Loucy (cell line): ENCODE measurements around the gene GNAZ.

Source experiments
- H2AFZ ChIP-seq: fragments of 200-600 bp; sonication (generic); 2 replicates; pipeline ENCODE4 v1.6.0; 2016; ENCODE audit warnings: antibody characterized with exemption, mild to moderate bottlenecking, low read length, moderate library complexity
- H3F3A ChIP-seq: fragments of 200-600 bp; 2 replicates; pipeline ENCODE4 v1.6.0; 2016; ENCODE audit warnings: antibody characterized with exemption, low read depth, mild to moderate bottlenecking
- H3K27me3 ChIP-seq: fragments of 200-600 bp; sonication (generic); 2 replicates; pipeline ENCODE4 v1.6.1; 2014; ENCODE audit warnings: low read length, mild to moderate bottlenecking; ENCODE audit not compliant: insufficient read depth, poor library complexity, severe bottlenecking
- H3K36me3 ChIP-seq: fragments of 200-600 bp; sonication (generic); 2 replicates; pipeline ENCODE4 v1.6.1; 2016; ENCODE audit warnings: low read length; ENCODE audit not compliant: insufficient read depth
- H3K4me1 ChIP-seq: fragments of 200-600 bp; sonication (generic); 2 replicates; pipeline ENCODE4 v1.5.1; 2014; ENCODE audit warnings: low read length, mild to moderate bottlenecking; ENCODE audit not compliant: insufficient read depth, poor library complexity, severe bottlenecking
- H3K4me2 ChIP-seq: fragments of 200-600 bp; sonication (generic); 2 replicates; pipeline ENCODE4 v1.6.0; 2014; ENCODE audit warnings: antibody characterized with exemption, low read length, low read depth, mild to moderate bottlenecking; ENCODE audit not compliant: poor library complexity, severe bottlenecking
- H3K4me3 ChIP-seq: fragments of 200-600 bp; sonication (generic); 2 replicates; pipeline ENCODE4 v1.5.1; 2014; ENCODE audit warnings: low read length, mild to moderate bottlenecking, mixed read lengths; ENCODE audit not compliant: poor library complexity, severe bottlenecking
- H3K79me2 ChIP-seq: fragments of 200-600 bp; sonication (generic); 2 replicates; pipeline ENCODE4 v1.6.1; 2014; ENCODE audit warnings: low read length; ENCODE audit not compliant: insufficient read depth
- H3K9ac ChIP-seq: fragments of 200-600 bp; sonication (generic); 2 replicates; pipeline ENCODE4 v1.6.0; 2014; ENCODE audit warnings: mild to moderate bottlenecking, low read depth, low read length, moderate library complexity; ENCODE audit not compliant: poor library complexity, severe bottlenecking
- H3K9me2 ChIP-seq: fragments of 200-600 bp; sonication (generic); replicated peaks from 2 replicates; pipeline ENCODE4 v1.6.1; 2016; ENCODE audit warnings: low read depth, low read length, mixed read lengths
- H3K9me3 ChIP-seq: fragments of 200-600 bp; sonication (generic); 2 replicates; pipeline ENCODE4 v1.6.1; 2014; ENCODE audit warnings: mild to moderate bottlenecking, antibody characterized with exemption, low read length, low read depth; ENCODE audit not compliant: insufficient read depth
- H4K20me1 ChIP-seq: fragments of 200-600 bp; sonication (generic); 2 replicates; pipeline ENCODE4 v1.6.0; 2014; ENCODE audit warnings: antibody characterized with exemption, low read length, mild to moderate bottlenecking; ENCODE audit not compliant: insufficient read depth, poor library complexity, severe bottlenecking
- CTCF ChIP-seq: fragments of 200-600 bp; sonication (generic); conservative IDR thresholded peaks from 2 replicates; pipeline ENCODE4 v1.5.1; 2014; ENCODE audit warnings: mild to moderate bottlenecking, antibody characterized with exemption, low read length
- EZH2phosphoT487 ChIP-seq: fragments of 200-600 bp; IDR thresholded peaks from 2 replicates; pipeline ENCODE4 v1.6.1; 2018; ENCODE audit warnings: antibody characterized with exemption, mild to moderate bottlenecking, moderate library complexity, borderline replicate concordance

The GNAZ gene

GRCh38 chr22:23128269-23129108 lies 58.2 kb downstream of the GNAZ start:
- Histone ChIP-seq H3K4me1 (peaks cover 4% of the 10 kb centered on the region), H2AFZ (no peak overlapping the region), H3K9me3 (no peaks in the 10 kb centered on the region), H3K36me3 (no peaks in the 10 kb centered on the region), H3F3A (no peaks in the 10 kb centered on the region), H3K9me2 (no peaks in the 10 kb centered on the region), H3K79me2 (no peaks in the 10 kb centered on the region), H4K20me1 (no peaks in the 10 kb centered on the region), H3K4me3 (no peak overlapping the region), H3K4me2 (no peak overlapping the region), H3K9ac (no peak overlapping the region), H3K27me3 (no peaks in the 10 kb centered on the region)
- TF ChIP-seq EZH2phosphoT487 = no peak
- peak; percentile 89 for TF ChIP-seq CTCF

- Histone ChIP-seq H4K20me1 (no peaks in the 10 kb centered on the region), H3K9me2 (no peaks in the 10 kb centered on the region), H2AFZ (no peak overlapping the region), H3K9me3 (no peaks in the 10 kb centered on the region), H3K79me2 (no peaks in the 10 kb centered on the region), H3K4me2 (no peak overlapping the region), H3K4me1 (peaks cover 4% of the 10 kb centered on the region), H3K9ac (no peak overlapping the region), H3K4me3 (no peak overlapping the region), H3K27me3 (no peaks in the 10 kb centered on the region), H3K36me3 (no peaks in the 10 kb centered on the region), H3F3A (no peaks in the 10 kb centered on the region)
- TF ChIP-seq CTCF (no peak), EZH2phosphoT487 (no peak)
Observed at GRCh38 chr22:23129149-23129548, 58.8 kb downstream of the GNAZ start.

- Histone ChIP-seq H3K9me2 (no peaks in the 10 kb centered on the region), H3K4me3 (no peak overlapping the region), H3K79me2 (no peaks in the 10 kb centered on the region), H3K36me3 (no peaks in the 10 kb centered on the region), H3K4me2 (no peak overlapping the region), H2AFZ (no peak overlapping the region), H3K4me1 (peaks cover 8% of the 10 kb centered on the region), H4K20me1 (no peaks in the 10 kb centered on the region), H3K27me3 (no peaks in the 10 kb centered on the region), H3F3A (no peaks in the 10 kb centered on the region), H3K9ac (no peak overlapping the region), H3K9me3 (no peaks in the 10 kb centered on the region)
- TF ChIP-seq EZH2phosphoT487 (no peak), CTCF (no peak)
Observed at GRCh38 chr22:23130697-23131096, 60.4 kb downstream of the GNAZ start.
